ENCODE data around the gene ARSG. TPM values are rescaled to one million over a fixed set of nuclear protein-coding genes. Genes with fewer than 3 reads are reported as not detected.
"Not testable (repeated sequence)": the region's sequence is repeated elsewhere in the genome, so short reads cannot be mapped to it uniquely, and the experiment has no call there.

The ARSG gene
- 10 to 100 TPM in 1 of 2 donors, 1 to 10 TPM in 1; 1.8 to 12.1 TPM for total RNA-seq

DNA sequence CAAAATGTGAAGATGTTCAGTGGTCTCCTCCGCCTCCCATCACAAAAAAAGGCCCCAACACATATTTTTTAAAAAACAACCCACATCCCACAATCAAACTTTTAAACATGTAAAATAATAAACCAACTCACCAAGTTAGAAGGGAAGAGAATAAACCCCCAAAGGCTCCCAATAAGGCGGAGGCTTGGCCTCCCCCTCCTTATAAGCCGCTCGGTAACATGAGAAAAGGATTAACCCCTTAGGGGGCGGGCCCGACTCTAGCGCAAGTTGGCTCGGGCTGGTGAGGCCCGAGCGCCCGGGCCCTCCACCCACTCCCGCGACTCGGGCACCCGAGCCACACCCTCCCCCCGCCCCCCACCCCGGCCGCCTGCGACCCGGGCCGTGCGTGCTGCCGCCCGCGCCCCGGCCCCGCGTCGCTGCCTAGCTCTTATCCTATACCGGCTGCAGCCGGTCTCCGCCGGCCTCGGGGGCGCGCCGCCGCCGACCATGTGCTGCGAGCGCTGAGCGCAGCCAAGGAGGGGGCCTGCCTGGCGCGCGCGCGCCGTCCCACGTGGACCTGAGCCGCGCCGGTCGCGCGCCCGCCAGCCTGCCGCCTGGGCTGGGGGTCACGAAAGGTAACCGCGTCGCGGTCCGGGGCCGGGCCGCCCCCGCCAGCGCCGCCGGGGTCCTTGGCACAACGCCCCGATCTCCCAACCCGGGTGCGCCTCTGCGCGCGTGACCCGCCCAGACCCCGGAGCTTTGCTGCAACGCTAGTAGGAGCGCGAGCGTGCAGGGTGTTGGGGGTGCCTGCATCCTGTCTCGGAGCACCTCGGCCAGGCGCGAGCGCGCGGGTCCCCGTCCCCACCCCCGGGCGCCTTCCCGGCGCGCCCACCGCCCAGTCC, at the start of gene ARSG, which contains the start of gene SLC16A6:
Gene ARSG (plus strand): TSS at position 541 of the 881 bp plus-strand sequence. CDS start 15,999 bp downstream, outside the sequence.
Gene SLC16A6 (minus strand): TSS at position 173 of the 881 bp plus-strand sequence. CDS start 12,807 bp downstream, outside the sequence.
- peak; percentile 66 to 73 for ATAC-seq

DNA sequence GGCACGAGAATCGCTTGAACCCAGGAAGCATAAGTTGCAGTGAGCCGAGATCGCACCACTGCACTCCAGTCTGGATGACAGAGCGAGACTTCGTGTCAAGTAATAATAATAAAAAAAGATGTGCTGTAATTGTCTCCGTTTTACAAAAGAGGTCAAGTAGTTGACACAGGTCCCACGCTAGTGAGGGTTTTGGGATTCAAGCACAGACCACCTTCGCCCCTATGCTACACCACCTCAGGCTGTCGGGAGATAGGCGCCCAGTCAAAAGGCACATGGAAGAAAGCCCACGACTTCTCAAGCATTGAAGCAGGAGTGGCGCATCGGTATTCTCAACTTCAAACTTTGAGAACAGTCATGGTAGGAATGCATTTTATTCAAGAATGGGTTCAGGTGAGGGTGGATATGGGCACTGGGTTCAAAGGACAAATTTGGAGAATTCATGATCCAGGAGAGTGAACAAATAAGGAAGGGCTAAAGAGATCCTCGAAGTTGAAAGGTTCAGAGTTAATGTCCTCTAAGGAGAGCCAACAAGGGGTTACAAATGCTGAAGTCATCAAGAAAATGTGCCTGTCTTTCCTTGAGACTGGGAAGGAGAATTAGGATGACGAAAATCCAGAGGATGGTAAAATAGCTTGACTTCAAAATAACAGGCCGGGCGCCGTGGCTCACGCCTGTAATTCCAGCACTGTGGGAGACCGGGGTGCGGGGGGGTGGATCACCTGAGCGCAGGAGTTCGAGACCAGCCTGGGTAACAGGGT, 44.8 kb upstream of the ARSG start:
- ATAC-seq (no peak), DNase-seq (ENCODE audit: low spot score in 2 of 2) (no peak)
- H3K36me3 Mint-ChIP-seq: peaks cover 6 to 12% of the 10 kb centered on the region in 2 donors
- H3K27ac Mint-ChIP-seq: peak overlapping the region; percentile 97 to 99
- H3K9me3 Mint-ChIP-seq: no peaks in the 10 kb centered on the region

More for the DNA sequence above, at the start of gene ARSG, which contains the start of gene SLC16A6:
- peaks cover 0 to 6% of the 10 kb centered on the region in 2 donors for H3K36me3 Mint-ChIP-seq
- peak; percentile 78 to 80 for DNase-seq (ENCODE audit: low spot score in 2 of 2)
- H3K27ac Mint-ChIP-seq: peak within 1 kb of the TSS; percentile 88 to 98
- no peaks in the 10 kb centered on the region for H3K9me3 Mint-ChIP-seq

DNA sequence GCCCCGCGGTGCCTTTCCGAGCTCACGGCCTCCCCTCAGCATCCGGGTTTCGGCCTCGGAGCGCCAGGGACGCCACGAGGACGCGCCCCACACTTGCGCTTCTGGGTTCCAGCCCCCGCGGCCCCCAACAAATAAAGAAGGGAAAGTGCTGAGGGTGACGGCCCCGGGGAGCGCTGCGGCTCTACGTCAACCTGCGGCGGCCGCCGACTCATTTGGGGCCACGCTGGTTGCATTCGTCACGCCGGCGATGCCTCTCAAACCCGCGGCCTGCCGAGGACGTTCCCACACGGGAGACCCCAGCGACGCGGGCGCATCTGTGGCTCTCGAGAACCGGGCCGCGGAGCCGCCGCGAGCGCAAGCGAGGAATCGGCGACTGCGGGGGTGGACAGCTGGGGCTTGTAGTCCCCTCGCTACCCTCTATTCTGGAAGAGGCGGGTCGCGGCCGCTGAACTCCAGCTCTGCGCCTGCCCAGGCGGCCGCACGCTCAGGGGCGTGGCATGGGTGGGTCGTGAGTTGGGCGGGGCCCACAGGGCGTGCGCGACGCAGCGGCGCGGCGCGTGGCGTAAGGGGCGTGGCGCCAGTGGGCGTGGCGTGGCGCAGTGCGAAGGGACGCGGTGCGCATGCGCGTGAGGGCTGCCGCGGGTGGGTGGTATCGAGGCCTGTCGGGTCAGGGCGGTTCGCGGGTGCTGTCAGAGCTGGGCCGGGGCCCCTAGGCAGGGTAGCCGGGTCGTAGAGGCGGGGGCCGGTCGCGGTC, 43.7 kb upstream of the ARSG start, which contains the start of gene AMZ2:
Gene AMZ2 (plus strand): TSS at position 599 of the 754 bp plus-strand sequence. CDS start 2,145 bp downstream, outside the sequence.
- Mint-ChIP-seq H3K27ac (peak within 1 kb of the TSS; percentile 97 to 99), H3K36me3 (peaks cover 7 to 12% of the 10 kb centered on the region in 2 donors), H3K9me3 (no peaks in the 10 kb centered on the region)
- ATAC-seq (peak; percentile 80 to 91), DNase-seq (ENCODE audit: low spot score in 2 of 2) (peak; percentile 99 to 100)

DNA sequence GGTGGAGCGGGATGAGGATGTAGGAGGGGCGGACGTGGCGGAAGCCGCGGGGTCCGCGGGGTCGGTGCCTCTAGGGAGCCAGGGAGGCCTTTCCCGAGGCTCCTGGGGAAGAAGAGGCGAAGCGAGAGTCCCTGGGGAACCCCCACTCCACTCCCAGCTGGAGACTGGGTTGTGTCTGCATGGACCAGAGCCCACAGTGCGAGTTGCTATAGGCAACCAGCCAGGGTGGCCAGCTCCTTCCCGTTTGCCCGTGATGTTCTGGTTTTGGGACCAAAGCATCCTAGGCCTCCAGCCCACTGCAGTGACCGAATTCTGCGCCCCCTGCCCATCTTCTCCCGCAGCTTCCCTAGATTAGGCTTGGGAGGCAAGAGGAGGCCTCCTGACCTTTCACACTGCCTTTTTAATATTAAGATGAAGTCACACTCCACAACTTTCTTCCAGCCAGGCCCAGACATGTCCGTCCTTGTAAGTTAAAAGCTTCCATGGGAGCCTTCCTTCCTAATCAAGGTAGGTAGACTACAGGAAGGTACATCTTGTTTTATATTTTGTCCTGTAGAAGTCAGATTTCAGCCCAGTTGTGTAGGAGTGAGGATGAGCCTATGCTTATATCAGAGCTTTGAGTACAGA, 43.0 kb upstream of the ARSG start:
- ATAC-seq: peak; percentile 40 to 48
- no peak for DNase-seq (ENCODE audit: low spot score in 2 of 2)
- Mint-ChIP-seq H3K27ac (peak overlapping the region; percentile 97 to 99), H3K9me3 (no peaks in the 10 kb centered on the region), H3K36me3 (peaks cover 14 to 18% of the 10 kb centered on the region in 2 donors)

DNA sequence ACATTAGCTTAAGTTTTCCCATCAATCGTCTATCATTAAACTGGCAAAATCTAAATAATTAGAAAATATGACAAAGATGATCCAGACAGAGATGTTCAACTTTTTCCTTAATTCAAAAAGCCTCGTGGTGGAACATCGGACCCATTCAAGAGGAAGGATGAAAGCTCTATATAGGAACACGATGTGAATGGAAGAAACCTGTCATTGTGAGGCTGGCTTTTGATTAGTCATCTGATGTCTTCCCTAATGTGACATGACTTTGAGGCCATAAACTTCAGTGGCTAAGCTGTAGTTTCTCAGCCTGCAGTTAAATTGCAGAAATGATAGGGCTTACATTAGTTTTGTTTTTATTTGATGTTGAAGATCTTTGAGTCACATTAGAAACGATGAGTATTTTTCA, 42.4 kb upstream of the ARSG start:
- H3K27ac Mint-ChIP-seq: peak overlapping the region; percentile 97 to 99
- H3K36me3 Mint-ChIP-seq: peaks cover 15 to 21% of the 10 kb centered on the region in 2 donors
- DNase-seq (ENCODE audit: low spot score in 2 of 2): no peak
- H3K9me3 Mint-ChIP-seq: no peaks in the 10 kb centered on the region
- ATAC-seq: peak; percentile 42 to 50

DNA sequence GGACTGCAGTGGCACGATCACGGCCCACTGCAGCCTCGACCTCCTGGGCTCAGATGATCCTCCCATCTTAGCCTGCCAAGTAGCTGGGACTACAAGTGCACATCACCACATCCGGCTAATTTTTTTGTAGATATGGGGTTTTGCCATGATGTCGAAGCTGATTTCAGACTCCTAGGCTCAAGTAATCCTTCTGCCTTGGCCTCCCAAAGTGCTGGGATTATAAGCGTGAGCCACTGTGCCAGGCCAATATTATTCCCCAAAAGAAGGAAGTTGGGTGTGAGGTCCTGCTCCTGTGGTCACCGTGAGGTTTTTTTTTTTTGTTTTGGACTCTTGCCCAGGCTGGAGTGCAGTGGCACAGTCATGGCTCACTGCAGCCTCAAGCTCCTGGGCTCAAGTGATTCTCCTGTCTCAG, 41.9 kb upstream of the ARSG start:
- ATAC-seq: no peak
- H3K27ac Mint-ChIP-seq: peak overlapping the region; percentile 97 to 99
- peaks cover 15 to 26% of the 10 kb centered on the region in 2 donors for H3K36me3 Mint-ChIP-seq
- no peaks in the 10 kb centered on the region for H3K9me3 Mint-ChIP-seq
- DNase-seq (ENCODE audit: low spot score in 2 of 2): no peak

DNA sequence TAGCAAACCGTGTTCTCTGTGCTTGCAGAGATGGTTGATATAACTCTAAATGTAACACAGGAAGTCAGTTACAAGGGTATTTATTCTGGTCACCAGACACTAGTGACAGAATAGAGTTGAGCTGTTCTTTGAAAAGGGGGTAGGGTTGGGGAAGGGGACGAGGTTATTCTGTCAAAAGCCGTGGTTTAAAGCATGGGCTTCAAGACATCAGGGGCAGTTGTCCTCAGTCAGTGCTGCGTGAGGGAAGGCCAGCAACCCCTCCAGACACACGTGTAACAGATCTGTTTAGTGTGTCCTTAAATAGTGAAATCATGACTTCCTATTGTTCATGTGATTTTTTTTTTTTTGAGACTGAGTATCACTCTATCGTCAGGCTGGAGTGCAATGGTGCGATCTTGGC, 37.9 kb upstream of the ARSG start:
- ATAC-seq; DNase-seq (ENCODE audit: low spot score in 2 of 2); H3K9me3 Mint-ChIP-seq: not testable (repeated sequence)
- H3K27ac Mint-ChIP-seq: peak overlapping the region; percentile 74 to 78
- peaks cover 34% of the 10 kb centered on the region in 2 donors for H3K36me3 Mint-ChIP-seq

DNA sequence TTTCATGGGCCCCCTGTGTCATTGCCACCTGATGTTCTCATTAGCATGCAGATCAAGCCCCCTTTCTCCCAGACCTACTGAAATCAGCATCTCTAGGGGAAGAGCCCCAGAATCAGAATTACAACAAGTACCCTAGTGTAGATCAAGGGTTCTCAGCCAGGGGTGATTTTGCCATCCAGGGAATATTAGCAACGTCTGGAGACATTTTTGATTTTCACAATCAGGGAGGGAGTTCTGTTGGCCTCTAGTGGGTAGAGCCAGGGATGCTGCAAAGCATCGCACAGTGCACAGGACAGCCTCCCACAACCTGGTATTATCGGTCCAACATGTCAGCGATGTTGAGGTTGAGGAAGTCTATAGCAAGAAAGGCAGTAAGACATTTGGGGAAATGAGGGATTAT, 36.1 kb upstream of the ARSG start:
- peak overlapping the region in 1 of 2 donors; percentile 8 for H3K27ac Mint-ChIP-seq
- no peaks in the 10 kb centered on the region for H3K9me3 Mint-ChIP-seq
- peaks cover 31 to 34% of the 10 kb centered on the region in 2 donors for H3K36me3 Mint-ChIP-seq
- no peak for DNase-seq (ENCODE audit: low spot score in 2 of 2)
- no peak for ATAC-seq

DNA sequence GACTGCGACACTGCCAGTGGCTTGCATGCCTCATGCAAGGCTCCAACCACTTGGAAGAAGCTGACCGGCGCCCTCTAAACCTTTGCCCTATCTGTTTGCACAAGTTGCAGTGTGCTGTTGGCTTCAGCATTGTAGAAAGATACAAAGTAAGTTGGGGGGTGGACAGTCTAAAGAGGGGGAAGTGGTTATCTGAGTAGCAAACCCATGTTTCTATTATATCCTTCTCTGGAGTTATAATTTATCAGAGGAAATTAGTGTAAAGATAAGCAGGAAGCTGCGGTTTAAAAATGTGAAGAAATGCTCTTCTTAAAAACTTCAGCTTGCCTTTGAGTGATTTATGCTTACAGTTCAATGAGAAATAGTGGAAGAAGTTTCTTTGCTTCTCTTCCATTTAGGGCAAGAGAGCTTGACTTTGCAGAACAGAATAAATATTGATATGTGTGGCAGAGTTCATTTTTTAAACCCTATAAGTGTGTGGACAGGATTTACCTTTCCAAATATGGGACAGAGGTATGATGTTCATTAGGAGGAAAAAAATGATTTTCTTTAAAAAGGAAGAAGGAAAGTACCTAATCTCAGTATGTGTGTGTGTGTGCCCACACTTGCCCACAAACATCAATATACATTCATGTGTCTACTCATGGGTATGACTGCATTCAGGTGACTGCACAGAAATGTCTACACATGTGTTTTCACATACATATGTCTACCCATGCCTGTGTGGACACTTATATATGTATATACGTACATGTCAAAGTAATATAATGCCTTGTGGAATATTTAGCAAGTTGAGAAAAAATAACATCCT, 35.4 kb upstream of the ARSG start:
- Mint-ChIP-seq H3K9me3 (no peaks in the 10 kb centered on the region), H3K36me3 (peaks cover 31 to 34% of the 10 kb centered on the region in 2 donors), H3K27ac (peak overlapping the region; percentile 8 to 72)
- DNase-seq (ENCODE audit: low spot score in 2 of 2) (no peak), ATAC-seq (peak; percentile 44 to 81)

DNA sequence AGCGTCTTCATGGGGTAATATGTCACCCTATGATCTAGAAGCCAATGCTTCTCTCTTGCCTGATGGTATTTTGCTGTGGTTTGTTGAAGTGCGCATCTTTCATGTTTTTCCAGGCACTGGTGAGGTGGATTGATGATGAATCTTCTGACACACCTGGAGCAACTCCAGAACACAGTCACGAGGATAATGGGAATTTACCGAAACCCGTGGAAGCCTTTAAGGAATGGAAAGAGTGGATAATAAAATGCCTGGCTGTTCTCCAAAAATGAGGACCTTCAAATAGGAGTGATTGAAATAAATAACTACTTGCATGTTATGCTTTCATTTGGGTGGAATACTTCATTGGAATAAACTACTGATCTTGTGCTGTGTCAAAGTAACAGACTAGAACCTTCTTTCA, 34.6 kb upstream of the ARSG start:
- H3K9me3 Mint-ChIP-seq; DNase-seq (ENCODE audit: low spot score in 2 of 2); ATAC-seq: not testable (repeated sequence)
- Mint-ChIP-seq H3K27ac (peak overlapping the region in 1 of 2 donors; percentile 86), H3K36me3 (peaks cover 31 to 34% of the 10 kb centered on the region in 2 donors)

DNA sequence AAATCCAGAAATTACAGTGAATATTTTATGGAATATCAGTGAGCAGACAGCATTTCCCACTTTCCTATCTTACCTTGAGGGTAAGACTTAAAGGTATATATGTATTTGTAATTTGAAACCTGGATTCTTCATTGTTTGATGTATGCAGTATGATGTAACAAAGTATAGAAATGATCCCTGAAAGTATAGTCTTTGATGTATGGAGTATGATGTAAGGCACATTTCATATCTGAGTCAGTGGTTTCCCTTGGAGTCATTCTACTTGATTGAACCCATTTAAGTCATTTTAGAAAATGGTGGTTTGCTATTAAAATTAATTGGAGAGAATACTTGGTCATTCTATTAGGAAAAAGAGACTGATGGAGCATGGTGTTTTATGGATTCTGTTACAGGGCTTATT, 33.4 kb upstream of the ARSG start:
- Mint-ChIP-seq H3K9me3 (no peaks in the 10 kb centered on the region), H3K27ac (peak overlapping the region; percentile 68 to 86), H3K36me3 (peaks cover 28 to 30% of the 10 kb centered on the region in 2 donors)
- DNase-seq (ENCODE audit: low spot score in 2 of 2): no peak
- peak; percentile 32 to 69 for ATAC-seq

DNA sequence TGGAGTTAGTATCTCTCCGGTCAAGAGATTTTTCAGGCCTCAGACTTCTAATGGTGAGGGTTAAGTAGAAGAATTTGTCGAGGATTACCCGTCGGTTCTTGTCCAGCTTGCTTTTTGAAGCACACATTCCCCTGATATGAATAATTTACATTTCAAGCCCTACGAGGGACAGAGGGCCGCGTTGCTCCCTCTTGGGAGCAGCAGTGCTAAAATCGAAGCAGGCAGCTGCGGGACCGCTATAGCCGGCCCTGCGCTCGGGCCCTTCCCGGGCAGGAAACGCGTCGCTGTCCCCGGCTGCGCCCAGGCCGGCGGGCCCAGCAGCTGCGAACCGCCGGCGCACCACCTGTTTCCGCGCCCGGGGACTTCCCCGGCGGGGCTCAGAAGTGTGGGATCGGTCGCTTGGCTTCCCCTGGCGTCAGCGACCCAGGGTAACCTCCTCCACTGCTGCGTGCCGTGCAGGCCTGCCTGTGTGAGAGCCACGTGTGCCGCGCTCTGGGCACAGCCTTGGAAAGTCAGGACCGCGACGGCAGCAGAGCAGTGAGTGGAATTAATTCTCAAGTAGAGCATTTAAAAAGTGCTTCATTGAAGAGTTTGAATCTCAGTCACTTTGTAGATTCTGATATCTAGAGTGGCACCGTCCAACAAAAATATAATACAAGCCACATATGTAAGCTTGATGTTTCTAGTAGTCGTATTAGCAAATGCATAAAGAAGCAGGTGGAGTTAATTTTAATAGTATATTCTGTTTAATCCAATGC, 32.2 kb upstream of the ARSG start:
- H3K36me3 Mint-ChIP-seq: peaks cover 20 to 25% of the 10 kb centered on the region in 2 donors
- DNase-seq (ENCODE audit: low spot score in 2 of 2) (peak; percentile 60 to 88), ATAC-seq (peak; percentile 77 to 95)
- not testable (repeated sequence) for H3K9me3 Mint-ChIP-seq
- H3K27ac Mint-ChIP-seq: peak overlapping the region; percentile 37 to 84

DNA sequence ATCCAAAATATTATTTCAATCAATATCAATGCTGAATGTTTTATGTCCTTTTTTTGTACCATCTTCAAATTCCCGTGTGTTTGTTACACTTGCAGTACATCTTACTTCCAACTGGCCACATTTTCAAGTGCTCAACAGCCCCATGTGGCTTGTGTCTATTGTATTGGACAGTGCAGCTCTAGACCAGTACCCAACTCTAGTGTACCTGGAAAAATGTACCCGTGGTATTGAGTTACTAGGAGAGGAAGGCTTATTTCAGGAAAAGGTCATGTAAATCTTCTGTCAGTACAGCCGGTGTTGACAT, 31.7 kb upstream of the ARSG start:
- not testable (repeated sequence) for ATAC-seq; DNase-seq (ENCODE audit: low spot score in 2 of 2); H3K9me3 Mint-ChIP-seq
- Mint-ChIP-seq H3K36me3 (peaks cover 16 to 25% of the 10 kb centered on the region in 2 donors), H3K27ac (peak overlapping the region in 1 of 2 donors; percentile 84)

DNA sequence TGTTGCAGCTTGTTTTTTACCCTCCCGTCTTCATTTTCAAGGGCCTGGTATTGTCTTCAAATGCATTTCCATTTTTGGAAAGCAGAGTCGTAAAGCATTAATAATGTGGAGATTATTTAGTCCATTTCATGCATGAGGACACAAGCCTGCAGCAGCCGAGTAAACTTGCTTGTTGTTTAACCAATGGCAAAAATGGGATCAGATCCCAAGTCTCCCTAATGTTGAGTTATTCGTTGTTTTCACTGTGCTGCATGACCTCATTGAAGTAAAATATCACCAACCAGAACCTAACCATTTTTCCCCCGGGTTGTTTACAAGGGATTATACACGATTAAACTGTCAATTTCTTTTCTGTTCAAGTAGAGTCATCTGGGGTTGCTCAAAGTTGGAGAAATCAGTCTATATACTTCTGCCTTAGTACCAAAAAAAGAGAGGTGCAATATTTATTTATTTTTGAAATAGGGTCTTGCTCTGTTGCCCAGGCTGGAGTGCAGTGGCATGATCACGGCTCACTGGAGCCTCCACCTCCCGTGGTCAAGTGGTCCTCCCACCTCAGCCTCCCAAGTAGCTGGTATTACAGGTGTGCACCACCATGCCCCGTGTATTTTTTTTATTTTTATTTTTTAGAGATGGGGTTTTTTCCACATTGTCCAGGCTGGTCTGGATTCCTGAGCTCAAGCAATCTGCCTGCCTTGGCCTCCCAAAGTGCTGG, 31.1 kb upstream of the ARSG start:
- ATAC-seq (no peak), DNase-seq (ENCODE audit: low spot score in 2 of 2) (no peak)
- H3K36me3 Mint-ChIP-seq: peaks cover 13 to 19% of the 10 kb centered on the region in 2 donors
- H3K27ac Mint-ChIP-seq: peak overlapping the region in 1 of 2 donors; percentile 84
- no peaks in the 10 kb centered on the region for H3K9me3 Mint-ChIP-seq

Data from activated naive CD4-positive, alpha-beta T cell treated with anti-CD3 and anti-CD28 coated beads, Interleukin-2, amount 50 U/mL, for 72 hours (primary cell).